DMS 273 (cell line): ENCODE results near the gene ZBP1.

ENCODE experiments used
- DNase-seq: peaks from one replicate; lab custom pipeline; 2025; ENCODE audit not compliant: unreplicated experiment; lab: John Stamatoyannopoulos, UW

The ZBP1 gene, protein sequence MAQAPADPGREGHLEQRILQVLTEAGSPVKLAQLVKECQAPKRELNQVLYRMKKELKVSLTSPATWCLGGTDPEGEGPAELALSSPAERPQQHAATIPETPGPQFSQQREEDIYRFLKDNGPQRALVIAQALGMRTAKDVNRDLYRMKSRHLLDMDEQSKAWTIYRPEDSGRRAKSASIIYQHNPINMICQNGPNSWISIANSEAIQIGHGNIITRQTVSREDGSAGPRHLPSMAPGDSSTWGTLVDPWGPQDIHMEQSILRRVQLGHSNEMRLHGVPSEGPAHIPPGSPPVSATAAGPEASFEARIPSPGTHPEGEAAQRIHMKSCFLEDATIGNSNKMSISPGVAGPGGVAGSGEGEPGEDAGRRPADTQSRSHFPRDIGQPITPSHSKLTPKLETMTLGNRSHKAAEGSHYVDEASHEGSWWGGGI

DNA sequence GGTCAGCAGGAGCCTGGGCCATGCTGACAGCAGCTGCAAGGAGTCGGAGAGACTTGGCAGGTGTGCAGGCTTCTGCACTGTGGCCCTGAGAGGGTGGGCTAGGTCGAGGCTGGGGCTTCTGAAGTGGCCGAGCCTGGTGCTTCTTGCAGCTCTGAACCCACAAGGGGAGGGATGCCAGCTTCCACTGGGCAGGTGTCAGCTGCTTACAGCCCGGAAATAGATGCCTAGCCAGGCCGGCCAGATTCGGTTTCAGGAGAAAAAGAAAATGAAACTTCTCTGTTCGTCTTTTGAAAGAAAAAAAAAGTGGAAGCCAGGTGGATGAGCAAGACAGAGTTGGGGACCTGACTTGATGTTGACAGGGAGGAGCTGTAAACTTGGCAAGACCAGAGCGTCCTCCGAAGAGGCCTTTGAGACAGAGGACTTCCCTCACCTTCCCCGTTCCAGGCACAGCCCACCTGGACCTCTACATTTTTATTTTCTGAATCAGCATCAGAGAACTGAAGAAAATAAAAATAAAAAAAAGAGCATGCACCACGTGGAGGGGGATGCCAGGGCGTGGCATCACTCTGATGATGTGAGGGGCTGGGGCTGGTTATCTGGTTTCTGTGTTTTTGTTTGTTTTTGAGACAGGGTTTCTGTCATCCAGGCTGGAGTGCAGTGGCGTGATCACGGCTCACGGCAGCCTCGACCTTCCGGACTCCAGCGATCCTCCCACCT is at the start of gene ZBP1:
Gene ZBP1 (minus strand): TSS at position 153 of the 717 bp plus-strand sequence. CDS start 131 bp downstream, at position 22.
- DNase-seq, result no peak

DNA sequence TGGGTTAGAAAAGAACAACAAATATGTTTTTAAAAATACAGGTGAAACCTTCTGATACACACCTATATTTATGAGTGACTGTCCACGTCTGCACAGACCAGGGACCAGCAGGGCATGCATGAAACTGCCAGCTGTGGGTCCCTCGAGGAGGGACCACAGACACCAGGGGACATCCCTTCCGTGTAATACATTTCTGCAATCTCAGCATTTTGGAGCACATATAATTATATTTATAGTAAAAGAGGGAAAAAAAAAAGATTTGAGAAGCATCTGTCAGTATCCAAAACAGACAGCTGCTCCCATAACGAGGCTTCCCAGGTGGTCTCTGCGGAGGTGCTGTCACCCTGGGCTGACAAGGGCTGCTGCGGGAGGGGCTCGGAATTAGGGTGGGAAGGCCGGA is 49.4 kb upstream of the ZBP1 start:
- DNase-seq, result no peak

DNA sequence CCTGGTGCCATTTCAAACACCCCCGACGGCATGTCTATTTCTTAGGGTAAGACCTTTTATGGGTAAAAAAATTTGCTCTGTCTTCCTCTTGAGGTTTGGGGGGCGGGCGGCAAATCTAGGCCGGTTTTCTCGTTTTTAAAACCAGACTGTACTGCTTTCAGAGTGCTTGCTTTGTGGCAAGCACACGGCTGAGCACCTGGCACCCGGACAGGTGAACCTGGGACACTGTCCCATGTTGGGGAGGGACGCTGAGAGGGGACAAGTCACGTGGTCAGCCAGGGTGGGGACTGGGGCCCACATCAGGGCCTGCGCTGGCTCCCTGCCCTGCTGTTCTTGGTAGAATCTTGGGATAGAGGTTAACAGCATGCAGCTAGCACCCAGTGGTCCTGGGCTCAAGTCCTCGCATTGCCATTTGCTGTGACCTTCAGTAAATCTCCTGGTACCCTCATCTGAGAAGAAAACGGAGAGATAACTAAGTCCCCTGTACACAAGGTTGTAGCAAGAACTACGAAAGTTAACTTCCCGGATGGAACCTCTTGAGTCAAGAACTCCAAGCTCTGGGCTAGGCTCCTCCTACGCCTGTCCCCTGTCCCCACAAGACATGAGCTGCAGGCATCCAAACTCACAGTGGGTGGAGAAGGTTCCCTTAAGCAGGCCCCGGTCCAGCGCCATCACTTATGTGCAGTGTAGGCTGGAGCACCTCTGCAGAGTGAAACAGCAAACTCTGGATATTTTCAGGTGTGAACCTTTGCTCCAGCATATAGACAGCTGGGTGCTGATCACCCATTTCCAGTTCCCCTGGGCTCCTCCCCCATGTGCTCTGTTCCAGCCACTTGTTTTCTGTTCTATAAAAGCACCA is 47.9 kb upstream of the ZBP1 start:
- no peak for DNase-seq

DNA sequence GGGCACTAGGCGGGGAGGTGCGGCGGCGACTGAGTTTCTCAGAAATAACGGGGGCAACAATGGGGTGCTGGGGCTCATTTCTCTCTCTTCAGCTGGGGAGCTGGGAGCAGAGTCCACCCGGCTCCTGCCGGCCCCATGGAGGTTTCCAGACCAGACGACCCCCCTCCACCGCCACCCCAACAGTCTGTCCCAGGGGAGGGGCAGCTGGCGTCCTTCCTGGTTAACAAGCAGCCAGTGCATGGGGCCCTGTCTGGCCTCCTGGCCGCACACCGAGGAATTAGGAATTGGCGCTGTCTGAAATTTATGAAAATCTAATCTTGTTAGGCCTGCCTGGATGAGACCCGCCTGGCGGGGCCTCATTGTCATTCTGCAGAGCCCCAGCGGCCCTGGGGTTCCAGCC is 47.2 kb upstream of the ZBP1 start:
- DNase-seq, result no peak

DNA sequence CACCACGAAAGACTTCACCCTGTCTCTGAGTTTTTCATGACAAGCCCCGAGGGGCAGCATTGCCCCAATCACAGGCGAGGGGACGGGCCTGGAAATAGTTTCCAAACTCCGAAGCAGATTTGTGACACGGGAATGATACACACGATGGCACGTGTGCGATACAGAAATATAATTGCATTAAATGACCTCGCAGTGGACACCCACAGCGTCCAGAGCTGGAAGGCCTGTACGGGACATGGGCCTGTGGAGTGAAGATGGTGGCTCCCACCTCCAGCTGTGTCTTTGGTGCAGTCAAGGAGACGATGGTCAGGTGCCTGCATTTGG is 46.6 kb upstream of the ZBP1 start:
- DNase-seq, result no peak

DNA sequence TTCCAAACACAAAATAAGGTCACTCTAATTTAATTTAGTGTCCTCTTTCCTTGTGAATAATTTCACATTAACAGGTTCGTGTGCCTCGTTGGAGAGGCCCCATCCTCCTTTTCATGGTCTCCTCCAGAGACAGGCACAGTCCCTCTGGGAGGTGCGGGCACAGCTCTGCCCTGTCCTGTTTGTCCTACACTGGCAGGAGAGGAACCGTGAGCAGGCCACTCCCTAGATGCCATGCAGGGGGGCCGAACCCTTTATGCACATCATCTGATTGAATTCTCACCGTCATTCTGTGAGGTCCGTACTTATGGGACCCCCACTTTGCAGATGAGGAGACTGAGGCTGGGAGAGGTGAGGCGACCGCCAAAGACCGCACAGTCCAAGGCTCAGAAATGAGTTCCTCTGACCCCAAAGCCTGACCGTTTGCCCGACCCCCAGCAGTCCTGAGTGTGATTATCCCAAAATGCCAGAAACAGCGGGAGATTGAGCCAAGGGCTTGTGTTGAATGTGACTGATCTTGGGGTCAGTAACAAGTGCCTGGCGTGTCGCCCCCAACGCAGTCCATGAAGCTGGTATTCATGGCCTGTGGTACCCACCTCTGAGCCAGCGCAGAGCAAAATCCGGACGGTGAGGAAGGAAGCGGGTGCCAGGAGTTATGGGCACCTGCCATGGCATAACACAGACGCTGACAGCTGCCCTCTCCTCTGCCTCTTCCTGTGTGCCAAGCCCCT is 46.0 kb upstream of the ZBP1 start:
- no peak for DNase-seq

DNA sequence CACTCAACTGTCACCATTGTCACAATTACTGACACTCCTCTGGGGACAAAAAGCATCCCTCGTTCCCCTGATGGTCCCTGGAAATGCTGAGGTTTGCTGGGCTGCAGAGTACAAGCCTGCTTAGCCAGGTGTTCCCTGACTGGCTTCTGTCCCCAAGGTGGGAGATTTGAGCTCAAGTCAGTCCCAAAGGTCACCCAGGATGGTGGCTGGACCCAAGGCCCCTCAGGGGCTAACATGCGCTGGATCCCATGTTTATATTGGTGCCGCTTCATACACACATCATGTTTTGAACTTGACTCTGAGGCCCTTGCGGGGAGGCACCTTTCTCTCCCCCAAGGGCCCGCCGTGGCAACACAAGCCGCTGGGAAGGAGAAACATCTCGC is 45.4 kb upstream of the ZBP1 start:
- DNase-seq, result no peak

DNA sequence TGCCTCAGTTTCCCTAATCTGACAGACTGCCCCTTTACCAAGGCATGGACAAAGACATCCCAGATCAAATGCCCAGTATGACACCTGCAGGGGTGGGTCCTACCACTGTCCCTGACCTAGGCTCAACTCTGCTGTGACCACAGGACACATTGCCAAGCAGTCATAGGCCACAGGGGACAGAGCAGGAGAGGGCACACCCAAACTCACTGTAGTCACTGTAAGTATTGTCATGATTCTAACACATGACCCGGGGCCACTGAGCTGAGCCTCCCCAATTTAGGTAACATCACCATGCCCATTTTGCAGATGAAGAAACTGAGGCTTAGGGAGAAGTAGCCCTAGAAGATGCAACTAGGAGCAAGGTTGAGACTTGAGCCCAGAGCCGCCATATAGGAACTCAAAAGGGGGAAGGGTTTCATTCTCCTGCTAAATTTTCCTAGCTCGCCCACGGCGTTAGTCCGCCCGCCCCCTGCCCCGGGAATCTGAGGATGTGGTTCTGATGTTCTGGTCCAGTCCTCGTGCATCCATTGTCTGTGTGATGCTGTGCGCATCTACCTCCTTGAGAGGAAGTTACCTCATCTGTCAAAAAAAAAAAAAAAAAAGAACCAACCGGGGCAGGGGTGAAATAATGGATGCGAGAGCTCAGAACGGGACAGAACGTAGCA is 44.8 kb upstream of the ZBP1 start:
- DNase-seq, result no peak

DNA sequence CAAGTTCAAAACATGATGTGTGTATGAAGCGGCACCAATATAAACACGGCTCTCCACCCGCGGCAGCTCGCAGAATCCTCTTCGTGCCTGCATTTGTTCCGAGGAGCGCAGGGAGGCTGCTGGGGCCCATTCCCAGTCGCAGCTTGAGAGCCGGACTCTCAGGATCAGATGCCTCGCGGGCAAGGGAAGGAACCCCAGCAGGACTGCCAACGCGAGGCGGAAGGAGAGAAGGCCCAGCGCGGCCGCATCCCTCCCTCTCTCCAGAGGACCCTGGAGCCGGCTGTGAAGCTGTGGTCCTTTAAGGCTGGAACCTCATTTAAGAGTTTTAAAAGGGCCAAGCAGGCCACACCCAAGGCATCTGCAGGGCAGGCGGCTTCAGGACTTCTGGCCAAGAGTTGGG is 44.2 kb upstream of the ZBP1 start:
- no peak for DNase-seq

DNA sequence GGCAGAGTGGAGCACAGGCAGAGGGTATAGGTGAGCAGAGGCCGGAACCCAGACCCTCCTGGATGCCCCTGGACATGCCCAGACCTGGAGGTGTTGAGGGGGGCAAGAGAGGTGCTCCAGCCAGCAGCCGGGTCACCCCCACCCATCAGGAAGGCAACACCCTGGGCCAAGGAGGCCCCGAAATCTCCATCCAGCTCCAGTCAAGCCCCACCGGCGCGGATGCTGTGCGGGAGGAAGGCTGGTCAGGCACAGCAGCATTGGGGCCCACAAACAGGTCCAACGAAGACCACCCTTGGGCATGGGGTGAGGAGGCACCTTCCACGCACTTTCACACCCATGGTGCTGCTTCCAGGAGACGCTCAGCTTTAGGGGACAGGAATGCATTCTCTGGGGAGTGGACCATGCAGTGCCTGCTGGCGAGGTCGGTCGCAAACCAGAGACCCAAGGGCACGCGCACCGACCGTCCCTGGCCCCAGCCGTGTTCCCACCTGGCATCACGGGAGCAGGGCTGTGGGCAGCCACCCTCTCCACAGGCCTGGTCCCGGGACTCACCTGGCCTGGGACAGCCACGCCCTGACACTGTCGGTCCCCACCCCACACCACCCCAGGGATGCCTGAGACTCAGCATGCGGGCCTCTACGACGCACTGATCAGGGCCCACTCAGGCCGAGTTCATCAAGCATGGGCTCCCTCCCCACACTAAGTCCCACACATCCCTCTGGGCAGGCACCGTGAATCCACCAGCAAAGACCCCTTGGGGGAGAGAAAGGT is 43.6 kb upstream of the ZBP1 start:
- DNase-seq, result no peak

DNA sequence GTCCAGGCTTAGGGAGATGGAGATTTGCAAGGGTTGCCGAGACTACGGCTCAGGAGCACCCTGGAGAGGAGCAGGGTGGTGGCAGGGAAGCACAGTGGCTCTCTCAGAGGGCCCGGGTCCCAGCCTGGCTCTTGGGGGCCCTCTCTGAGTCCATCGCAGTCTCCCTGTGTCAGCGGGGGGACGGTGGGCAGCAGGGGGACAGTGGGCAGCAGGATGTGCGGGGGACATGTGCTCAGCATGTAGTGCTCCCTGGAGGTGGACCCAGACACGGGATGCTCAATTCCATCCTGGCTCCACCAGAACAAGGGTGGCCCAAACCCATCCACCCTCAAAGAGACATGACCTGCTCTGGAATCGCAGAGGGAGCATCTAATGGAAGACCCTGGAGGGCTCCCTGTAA is 43.0 kb upstream of the ZBP1 start:
- DNase-seq, result no peak

DNA sequence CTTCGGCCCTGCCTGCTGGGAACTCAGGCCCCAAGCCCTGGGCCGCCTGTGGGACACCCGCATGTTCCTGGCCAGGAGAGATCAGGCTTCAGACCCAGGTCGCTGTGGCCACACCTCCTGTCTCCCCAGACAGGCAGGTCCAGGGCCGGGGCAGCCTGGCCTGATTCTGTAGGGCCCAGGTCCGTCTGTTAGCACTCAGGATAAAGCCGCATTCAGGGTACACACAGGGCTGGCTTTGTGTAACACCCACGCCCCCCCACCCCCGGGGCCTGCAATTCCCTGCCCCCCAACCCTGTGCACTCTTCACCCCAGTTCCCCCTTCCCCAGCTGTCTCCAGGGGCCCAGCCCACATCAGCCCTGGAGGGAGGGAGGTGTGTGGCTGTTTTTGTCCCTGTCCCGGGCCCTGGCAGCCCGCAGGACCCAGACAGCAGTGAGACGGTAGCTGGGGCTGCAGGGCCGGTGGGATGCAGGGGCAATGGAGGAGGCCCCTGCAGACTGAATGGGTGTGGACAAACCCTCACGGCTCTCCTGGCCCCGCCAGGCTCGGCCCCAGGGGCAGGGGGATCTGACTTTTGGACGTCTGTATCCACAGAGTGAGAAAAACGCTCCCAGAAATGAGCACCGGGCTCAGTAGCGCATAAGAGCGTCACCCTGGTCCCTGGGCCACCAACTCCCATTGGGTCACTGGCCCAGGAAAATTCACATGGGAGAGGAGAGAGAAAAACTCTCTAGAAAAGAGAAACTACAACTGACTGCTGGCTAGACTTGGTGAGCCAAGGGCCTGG is 42.4 kb upstream of the ZBP1 start:
- no peak for DNase-seq

DNA sequence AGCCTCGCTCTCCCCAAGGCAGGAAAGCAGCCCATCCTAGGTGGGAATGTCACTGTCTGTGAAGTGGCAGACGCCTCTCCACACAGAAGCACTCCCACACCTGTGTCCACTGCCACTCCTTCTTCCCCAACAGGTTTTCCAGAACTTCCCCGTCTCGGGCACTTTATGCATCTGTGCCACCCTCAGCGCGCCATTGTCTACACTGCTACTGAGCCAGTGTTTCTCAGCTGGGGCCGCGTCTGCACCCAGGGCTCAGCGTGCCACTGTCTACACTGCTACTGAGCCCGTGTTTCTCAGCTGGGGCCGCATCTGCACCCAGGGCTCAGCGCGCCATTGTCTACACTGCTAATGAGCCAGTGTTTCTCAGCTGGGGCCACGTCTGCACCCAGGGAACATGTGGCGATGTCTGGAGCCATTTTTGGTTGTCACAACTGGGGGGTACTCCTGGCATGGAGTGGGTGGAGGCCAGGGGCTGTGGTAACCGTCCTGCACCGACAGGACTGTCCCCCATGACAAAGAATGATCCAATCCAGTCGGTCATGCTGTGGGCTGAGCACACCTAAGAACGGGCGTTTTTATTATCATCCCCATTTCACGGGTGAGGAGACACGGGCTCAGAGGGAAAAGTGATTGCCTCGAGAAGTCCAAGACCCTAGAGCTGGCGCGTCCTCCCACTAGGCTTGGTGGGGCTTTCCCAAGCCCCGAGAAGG is 41.7 kb upstream of the ZBP1 start:
- no peak for DNase-seq

DNA sequence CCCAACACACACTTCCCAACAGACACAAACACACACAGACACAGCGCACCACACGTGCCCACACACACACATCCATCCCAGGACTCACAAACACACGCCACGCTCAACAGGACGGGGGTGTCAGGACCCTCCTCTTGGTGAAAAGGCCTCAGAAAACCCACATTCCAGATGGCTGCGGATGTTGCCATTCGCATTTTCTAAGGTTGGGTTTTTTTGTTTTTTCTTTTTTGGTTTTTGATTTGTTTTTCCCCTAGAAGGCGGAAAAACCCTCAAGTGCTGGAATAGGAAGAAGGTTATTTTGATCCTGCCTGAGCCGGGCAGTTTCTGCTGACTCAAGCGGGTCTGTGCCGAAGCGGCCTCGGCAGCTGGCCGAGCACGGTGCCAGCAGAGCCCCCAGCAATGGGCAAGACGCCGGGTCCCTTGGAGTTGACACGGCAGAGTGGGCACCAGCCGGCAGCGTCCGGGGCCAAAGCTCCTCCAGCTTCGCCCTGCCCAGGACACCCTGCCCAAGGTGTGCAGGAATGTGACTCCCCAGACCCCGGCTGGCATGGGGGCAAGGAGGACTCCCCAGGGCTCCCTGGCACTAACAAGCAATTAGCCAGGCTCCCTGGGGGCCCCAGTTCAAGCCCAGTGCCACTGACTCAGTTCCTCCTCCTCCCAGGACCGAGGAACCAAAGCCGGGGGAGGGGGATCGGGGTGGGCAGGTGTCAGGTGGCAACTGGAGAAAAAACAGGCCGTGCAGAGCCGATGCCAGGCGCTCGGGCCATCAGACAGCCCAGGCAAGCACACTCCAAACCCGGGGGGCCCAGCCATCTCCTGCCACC is 40.9 kb upstream of the ZBP1 start:
- DNase-seq, result no peak

DNA sequence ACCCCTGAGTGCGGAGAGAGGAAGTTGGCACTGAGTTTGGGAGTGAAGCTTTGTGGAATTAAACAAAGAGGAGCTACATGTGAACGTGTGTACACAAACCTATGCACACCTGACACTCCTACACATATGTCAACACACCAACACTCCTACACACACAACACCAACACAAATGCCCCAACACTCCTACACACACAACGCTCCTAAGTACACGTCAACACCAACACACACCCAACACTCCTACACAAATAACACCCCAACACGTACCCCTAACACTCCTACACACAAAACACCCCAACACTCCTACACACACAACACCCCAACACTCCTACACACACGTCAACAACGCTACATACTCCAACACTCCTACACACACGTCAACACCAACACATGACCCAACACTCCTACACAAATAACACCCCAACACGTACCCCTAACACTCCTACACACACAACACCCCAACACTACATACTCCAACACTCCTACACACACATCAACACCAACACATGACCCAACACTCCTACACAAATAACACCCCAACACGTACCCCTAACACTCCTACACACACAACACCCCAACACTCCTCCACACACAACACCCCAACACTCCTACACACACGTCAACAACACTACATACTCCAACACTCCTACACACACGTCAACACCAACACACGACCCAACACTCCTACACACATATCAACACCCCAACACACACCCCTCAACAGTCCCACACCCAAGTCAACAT is 40.1 kb upstream of the ZBP1 start:
- DNase-seq, result no peak

DNA sequence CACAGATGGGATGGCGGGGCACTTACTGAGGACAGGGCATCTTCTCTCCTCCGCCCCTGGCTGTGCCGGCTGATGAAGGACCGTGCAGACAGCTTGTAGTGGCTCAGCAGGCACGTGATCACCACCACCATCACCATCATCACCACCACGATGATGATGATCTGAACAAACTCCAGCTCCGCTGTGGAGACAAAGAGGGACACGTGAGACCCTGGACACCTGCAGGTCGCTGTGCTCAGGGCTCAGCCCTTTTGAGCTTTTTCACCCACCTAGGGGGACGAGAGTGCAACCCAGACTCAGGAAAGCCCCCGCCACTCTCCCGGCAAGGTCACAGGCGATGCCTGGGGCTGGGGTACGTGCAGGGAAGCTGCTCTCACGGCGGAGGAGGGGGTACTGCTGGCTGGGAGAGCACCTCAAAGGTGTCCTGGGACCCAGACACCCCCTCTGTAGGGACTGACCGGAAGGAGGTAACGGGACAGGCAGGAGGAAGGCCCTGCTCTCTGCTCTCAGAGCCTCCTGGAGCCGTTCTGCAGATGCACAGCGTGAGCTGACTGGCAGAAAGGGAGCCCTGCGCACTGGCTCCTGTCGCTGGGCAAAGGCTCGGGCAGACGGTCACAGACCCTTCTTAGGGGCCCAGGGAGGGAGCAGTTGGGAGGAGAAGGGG is 39.4 kb upstream of the ZBP1 start:
- no peak for DNase-seq
